ENCODE measurements around the gene THSD7A.

GRCh38 chr7:11366118-11366517 is 465.9 kb downstream of the THSD7A start:
- TF ChIP-seq RFX5 (IDR thresholded peaks at IDR 0.05; ENCODE audit: low read depth, low read length) (no peak), CUX1 (IDR thresholded peaks at IDR 0.05; ENCODE audit: insufficient replicate concordance, low read depth, low read length) (no peak), JUNB (IDR thresholded peaks at IDR 0.05) (no peak), TAF1 (IDR thresholded peaks at IDR 0.05; ENCODE audit: borderline replicate concordance, low read depth, low read length) (no peak), EP300 (IDR thresholded peaks at IDR 0.05; ENCODE audit: borderline replicate concordance in 1 of 2, control insufficient read depth in 1 of 2, low read depth in 2 of 2, low read length in 2 of 2) (no peak), POLR2AphosphoS5 (IDR thresholded peaks at IDR 0.05; ENCODE audit: low read length) (no peak), EZH2 (IDR thresholded peaks at IDR 0.05; ENCODE audit: borderline replicate concordance, control insufficient read depth, low read depth, low read length) (no peak), CHD1 (IDR thresholded peaks at IDR 0.05; ENCODE audit: low read depth, low read length) (no peak), MTA3 (IDR thresholded peaks at IDR 0.05; ENCODE audit: borderline replicate concordance, low read length) (no peak), CEBPZ (IDR thresholded peaks at IDR 0.05; ENCODE audit: low read depth, low read length) (no peak), LARP7 (IDR thresholded peaks at IDR 0.05) (no peak), USF1 (IDR thresholded peaks at IDR 0.05; ENCODE audit: borderline replicate concordance, extremely low read length, insufficient read depth, low read depth, low read length) (no peak)
- TF ChIP-seq, protein P1, sequence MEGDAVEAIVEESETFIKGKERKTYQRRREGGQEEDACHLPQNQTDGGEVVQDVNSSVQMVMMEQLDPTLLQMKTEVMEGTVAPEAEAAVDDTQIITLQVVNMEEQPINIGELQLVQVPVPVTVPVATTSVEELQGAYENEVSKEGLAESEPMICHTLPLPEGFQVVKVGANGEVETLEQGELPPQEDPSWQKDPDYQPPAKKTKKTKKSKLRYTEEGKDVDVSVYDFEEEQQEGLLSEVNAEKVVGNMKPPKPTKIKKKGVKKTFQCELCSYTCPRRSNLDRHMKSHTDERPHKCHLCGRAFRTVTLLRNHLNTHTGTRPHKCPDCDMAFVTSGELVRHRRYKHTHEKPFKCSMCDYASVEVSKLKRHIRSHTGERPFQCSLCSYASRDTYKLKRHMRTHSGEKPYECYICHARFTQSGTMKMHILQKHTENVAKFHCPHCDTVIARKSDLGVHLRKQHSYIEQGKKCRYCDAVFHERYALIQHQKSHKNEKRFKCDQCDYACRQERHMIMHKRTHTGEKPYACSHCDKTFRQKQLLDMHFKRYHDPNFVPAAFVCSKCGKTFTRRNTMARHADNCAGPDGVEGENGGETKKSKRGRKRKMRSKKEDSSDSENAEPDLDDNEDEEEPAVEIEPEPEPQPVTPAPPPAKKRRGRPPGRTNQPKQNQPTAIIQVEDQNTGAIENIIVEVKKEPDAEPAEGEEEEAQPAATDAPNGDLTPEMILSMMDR (IDR thresholded peaks at IDR 0.05 in 2 of 3, conservative IDR thresholded peaks at IDR 0.05 in 1 of 3; ENCODE audit: control insufficient read depth in 2 of 3, extremely low read depth in 1 of 3, insufficient read depth in 1 of 3, low read depth in 3 of 3, low read length in 3 of 3) = no peak
- TF ChIP-seq, protein P2, sequence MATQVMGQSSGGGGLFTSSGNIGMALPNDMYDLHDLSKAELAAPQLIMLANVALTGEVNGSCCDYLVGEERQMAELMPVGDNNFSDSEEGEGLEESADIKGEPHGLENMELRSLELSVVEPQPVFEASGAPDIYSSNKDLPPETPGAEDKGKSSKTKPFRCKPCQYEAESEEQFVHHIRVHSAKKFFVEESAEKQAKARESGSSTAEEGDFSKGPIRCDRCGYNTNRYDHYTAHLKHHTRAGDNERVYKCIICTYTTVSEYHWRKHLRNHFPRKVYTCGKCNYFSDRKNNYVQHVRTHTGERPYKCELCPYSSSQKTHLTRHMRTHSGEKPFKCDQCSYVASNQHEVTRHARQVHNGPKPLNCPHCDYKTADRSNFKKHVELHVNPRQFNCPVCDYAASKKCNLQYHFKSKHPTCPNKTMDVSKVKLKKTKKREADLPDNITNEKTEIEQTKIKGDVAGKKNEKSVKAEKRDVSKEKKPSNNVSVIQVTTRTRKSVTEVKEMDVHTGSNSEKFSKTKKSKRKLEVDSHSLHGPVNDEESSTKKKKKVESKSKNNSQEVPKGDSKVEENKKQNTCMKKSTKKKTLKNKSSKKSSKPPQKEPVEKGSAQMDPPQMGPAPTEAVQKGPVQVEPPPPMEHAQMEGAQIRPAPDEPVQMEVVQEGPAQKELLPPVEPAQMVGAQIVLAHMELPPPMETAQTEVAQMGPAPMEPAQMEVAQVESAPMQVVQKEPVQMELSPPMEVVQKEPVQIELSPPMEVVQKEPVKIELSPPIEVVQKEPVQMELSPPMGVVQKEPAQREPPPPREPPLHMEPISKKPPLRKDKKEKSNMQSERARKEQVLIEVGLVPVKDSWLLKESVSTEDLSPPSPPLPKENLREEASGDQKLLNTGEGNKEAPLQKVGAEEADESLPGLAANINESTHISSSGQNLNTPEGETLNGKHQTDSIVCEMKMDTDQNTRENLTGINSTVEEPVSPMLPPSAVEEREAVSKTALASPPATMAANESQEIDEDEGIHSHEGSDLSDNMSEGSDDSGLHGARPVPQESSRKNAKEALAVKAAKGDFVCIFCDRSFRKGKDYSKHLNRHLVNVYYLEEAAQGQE (IDR thresholded peaks at IDR 0.05; ENCODE audit: low read depth, low read length) = no peak
